Activated CD4-positive, alpha-beta T cell treated with anti-CD3 and anti-CD28 coated beads, Interleukin-2, amount 50 U/mL, for 4 hours (primary cell): Measurements from ENCODE around the gene OR5F1.

Source experiments
- DNase-seq, 2 experiments: peaks; one replicate each; pipeline ENCODE4 v3.0.0-alpha.2; 2020

Gene OR5F1

DNA sequence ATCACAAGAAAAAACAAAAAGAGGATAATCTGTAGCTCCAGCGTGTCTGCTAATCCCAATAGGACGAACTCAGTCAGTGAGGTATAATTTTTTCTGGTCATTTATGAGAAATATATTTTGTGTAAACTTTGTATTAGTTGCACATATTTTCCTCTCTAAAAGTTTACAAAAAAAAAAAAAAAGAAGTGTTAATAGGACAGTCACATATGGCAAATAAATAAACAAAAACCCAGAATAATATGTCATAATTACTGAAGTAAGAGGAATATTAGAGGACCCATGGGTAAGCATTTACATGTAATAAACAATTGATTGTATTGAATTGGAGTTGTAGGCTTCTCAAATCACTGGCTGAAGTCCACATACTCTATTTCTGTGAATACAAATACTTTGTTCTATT, at the start of gene OR5F1:
OR5F1 (minus strand) TSS at position 101 of the 400 bp plus-strand sequence; CDS start at position 101, 0 bp downstream.
- no peak for DNase-seq

DNA sequence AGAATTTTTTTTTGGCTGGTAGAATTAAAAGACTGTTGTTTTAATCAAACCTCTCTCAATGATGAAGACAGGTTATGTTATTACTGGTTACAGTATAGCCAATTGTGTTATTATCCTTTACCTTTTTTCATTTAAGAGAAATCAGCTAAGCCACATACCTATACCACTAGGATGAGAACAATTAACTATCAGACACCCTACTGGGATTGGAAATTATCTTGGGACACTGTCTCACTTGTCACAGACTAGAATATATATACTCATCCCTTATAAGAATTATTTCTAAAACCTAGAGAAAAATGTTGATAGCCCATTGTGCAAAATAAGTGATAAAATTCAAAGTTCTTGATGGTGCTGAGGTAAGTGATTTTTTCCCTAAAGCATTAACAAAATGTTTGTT, 32.9 kb upstream of the OR5F1 start, which contains the start of gene OR5AS1:
OR5AS1 (plus strand) TSS at position 301 of the 400 bp plus-strand sequence. CDS start 2,765 bp downstream, outside the sequence.
- no peak for DNase-seq

DNA sequence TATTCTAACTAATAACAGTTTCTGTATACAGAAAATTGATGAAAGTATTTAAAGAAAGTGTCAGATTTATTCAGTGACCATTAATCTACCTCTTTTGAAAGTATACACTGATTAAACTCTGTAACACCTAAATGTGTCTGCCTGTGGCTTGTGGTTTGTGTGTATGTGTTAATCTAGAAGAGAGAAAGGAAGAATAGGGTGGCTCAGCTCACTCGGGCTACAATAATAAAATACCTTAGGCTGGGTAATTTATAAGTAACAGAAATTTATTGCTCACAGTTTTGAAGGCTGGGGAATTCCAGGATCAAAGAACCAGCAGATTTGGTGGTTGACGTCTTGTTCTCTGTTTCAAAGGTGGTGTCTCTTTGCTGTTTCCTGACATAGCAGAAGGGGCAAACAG, 19.4 kb upstream of the OR5F1 start:
- no peak for DNase-seq

DNA sequence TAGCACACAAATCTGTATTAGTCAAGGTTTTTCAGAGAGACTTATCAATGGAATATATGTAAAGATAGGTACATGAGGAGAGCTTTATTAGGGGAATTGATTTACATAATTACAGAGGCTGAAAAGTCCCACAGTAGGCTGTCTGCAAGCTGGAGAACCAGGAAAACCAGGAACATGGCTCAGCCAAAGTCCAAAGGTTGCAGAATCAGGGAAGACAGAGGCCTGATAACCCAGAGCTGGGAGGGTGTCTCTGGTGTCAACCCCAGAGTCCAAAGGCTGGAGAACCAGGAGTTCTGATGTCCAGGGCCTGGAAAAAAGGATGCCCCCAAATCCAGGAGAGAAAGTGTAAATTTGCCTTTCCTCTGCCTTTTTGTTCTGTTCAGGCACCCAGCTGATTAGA, 16.3 kb upstream of the OR5F1 start:
- DNase-seq, result no peak

DNA sequence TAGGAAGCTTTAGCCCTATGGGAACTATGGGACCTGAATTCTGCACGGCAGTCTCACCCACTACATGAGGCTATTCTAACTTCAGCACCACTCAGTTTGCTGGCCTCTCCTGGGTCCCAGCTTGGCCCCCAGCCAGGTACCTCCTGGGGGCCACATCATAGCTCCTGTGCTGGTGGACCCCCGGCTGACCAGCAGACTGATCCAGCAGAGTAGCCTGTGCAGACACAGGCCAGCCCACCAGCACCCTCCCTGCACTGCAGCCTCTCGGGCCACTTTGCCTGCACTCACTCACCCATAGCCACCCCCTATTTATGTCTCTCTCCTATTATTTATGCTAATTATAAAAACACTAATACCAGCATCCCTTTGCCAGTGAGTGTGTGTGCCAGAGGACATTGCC, 23.5 kb downstream of the OR5F1 start:
- no peak for DNase-seq

DNA sequence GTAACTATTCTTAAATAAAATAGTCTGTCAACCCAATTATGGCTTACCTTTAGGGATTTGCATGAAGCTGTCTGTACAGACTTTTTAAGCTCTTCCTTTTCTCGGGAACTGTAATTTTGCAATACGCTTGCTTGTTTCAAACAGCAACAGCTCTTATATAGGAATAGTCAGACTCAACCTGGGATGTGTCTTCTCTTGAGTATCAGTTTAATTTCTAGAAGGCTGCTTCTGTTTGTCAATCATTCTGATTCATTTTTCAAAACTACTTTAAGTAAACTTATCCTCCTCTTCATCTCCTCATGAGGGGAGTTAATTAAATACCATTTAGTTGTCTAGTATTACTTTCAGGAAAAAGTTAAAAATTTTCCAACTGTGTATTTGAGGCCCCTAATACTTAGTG, 24.6 kb downstream of the OR5F1 start, which contains the start of gene OR10AG1:
OR10AG1 (minus strand) TSS at position 101 of the 400 bp plus-strand sequence; CDS start at position 63, 38 bp downstream.
- DNase-seq, result no peak

DNA sequence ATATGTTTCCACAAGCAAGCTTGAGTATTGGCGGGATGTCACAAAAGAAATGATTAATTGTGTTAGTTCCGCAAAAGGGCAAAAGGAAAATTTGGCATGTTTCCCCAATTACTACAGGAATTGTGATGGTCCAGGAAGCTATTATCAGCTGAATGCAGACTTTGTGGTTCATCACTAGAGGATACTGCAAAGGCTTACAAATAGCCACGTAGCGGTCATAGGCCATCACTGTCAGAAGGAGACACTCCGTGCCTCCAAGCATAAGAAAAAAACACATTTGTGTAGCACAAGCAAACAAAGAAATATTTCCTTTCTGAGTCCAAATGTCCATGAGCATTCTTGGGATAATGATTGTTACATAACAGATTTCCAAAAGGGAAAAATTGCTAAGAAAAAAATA, 26.5 kb downstream of the OR5F1 start:
- DNase-seq, result no peak

DNA sequence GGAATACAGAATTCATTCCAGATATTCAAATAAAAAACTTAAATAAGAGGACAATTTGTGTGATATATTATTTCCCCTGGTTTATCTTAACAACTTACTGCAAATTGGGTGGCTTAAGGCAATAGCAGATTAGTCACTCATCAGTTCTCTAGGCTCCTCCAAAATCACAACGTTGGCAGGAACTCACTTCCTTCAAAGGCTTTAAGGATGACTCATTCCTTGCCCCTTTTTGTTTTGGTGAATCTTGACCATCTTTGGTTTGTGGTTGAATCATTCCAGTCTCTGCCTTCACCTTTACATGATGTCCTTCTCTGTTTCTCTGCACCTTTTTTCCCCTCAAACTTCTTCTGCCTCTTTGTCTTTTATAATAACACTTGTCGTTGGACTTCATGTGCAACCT, 28.0 kb downstream of the OR5F1 start:
- no peak for DNase-seq

DNA sequence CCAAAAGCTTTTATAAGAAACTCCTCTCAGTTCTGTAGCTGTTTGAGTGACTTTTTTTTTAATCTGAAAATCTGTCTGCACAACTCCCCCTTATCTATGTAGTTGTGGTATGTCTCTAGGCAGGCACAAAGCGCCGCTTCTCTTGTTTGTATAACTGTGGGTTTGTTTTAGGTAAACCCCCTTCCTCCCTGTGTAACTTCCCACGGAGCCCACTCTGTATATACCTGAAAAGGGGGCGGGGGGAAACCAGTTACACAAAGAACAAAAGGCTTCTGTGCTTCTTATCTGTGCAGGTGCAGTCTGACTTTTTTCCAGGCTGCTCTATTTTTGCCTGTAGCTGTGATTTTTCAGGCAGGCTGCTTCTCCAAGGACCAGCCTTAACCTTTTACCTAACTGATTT, 37.9 kb downstream of the OR5F1 start:
- no peak for DNase-seq

DNA sequence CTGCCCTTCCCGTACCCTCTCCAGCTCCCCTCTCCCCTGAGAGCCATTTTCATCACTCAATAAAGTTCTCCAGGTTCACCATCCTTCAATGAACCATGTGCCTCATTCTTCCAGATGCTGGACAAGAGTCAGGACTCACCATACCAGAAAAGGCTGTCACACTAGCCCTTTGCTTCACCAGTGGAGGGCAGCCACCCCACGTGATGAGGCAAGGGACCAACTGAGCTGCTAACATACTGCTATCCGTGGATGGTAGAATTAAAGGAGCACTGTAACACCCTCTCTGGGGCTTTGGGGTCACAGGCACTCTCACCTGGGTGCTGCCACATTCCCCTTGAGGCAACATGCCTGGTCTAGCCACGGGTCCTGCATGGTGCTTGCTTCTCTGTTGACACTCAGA, 45.1 kb downstream of the OR5F1 start:
- no peak for DNase-seq
